ENCODE results near the gene ASB5.

GRCh38 chr4:176274441-176274840 lies 5.4 kb upstream of the ASB5 start:
- TF ChIP-seq POLR2AphosphoS5 (IDR thresholded peaks at IDR 0.05; ENCODE audit: low read depth, low read length) = no peak
- TF ChIP-seq SIN3A (IDR thresholded peaks at IDR 0.05; ENCODE audit: borderline replicate concordance, insufficient read depth, low read length) = no peak
- TF ChIP-seq FOXP2 (optimal IDR thresholded peaks at IDR 0.05; ENCODE audit: borderline replicate concordance, extremely low read depth, extremely low read length, insufficient read depth) = no peak
- TF ChIP-seq TAF1 (IDR thresholded peaks at IDR 0.05; ENCODE audit: borderline replicate concordance, insufficient read depth, low read length) = no peak
- no peak for TF ChIP-seq REST (IDR thresholded peaks at IDR 0.05; ENCODE audit: insufficient read depth in 1 of 2, low read depth in 2 of 2, low read length in 2 of 2)
